ENCODE data around the gene GRID2IP.
A peak's percentile ranks its signal among the peaks of the same experiment; 100 is the strongest.

Gene GRID2IP

DNA sequence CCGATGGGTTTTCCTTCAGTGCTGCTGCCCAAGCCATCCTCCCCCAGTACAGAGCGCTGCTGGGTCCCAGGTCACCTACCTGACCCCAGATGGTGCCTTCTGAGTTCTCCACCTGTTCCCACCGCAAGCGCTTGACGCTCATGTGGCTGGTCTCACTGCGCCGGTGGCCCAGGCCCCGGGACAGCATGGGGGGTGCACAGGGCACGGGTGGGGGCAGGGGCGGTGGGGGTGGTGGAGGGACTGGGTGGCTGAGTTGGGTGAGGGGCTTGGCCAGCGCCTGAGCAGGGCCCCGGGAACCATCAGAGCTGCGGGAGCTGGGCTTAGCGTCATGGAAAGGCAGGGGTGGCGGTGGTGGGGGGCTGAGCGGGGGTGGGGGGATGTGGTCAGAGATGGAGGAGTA lies 43.4 kb downstream of the GRID2IP start:
- H3K9ac ChIP-seq = no peak overlapping the region
- H3K27ac ChIP-seq = no peak overlapping the region
- no peaks in the 10 kb centered on the region for H3K4me1 ChIP-seq (ENCODE audit: low read depth, poor library complexity, severe bottlenecking)
- TF ChIP-seq, protein P1, sequence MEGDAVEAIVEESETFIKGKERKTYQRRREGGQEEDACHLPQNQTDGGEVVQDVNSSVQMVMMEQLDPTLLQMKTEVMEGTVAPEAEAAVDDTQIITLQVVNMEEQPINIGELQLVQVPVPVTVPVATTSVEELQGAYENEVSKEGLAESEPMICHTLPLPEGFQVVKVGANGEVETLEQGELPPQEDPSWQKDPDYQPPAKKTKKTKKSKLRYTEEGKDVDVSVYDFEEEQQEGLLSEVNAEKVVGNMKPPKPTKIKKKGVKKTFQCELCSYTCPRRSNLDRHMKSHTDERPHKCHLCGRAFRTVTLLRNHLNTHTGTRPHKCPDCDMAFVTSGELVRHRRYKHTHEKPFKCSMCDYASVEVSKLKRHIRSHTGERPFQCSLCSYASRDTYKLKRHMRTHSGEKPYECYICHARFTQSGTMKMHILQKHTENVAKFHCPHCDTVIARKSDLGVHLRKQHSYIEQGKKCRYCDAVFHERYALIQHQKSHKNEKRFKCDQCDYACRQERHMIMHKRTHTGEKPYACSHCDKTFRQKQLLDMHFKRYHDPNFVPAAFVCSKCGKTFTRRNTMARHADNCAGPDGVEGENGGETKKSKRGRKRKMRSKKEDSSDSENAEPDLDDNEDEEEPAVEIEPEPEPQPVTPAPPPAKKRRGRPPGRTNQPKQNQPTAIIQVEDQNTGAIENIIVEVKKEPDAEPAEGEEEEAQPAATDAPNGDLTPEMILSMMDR (conservative IDR thresholded peaks at IDR 0.05; ENCODE audit: low read depth, low read length) = no peak
- no peaks in the 10 kb centered on the region for H3K36me3 ChIP-seq (ENCODE audit: insufficient read depth)
- no peaks in the 10 kb centered on the region; the same call in 1 of the 2 replicates for H3K27me3 ChIP-seq (ENCODE audit: insufficient read depth, low read depth)
- no peak overlapping the region for H3K4me2 ChIP-seq
- no peak overlapping the region for H3K4me3 ChIP-seq (IDR thresholded peaks at IDR 0.05; ENCODE audit: insufficient read depth, low read depth, low read length)
- H4K20me1 ChIP-seq (ENCODE audit: insufficient read depth) = no peaks in the 10 kb centered on the region
- H3K79me2 ChIP-seq (ENCODE audit: insufficient read depth, low read depth) = no peaks in the 10 kb centered on the region
- no peak overlapping the region for H2AFZ ChIP-seq (ENCODE audit: low read depth)

DNA sequence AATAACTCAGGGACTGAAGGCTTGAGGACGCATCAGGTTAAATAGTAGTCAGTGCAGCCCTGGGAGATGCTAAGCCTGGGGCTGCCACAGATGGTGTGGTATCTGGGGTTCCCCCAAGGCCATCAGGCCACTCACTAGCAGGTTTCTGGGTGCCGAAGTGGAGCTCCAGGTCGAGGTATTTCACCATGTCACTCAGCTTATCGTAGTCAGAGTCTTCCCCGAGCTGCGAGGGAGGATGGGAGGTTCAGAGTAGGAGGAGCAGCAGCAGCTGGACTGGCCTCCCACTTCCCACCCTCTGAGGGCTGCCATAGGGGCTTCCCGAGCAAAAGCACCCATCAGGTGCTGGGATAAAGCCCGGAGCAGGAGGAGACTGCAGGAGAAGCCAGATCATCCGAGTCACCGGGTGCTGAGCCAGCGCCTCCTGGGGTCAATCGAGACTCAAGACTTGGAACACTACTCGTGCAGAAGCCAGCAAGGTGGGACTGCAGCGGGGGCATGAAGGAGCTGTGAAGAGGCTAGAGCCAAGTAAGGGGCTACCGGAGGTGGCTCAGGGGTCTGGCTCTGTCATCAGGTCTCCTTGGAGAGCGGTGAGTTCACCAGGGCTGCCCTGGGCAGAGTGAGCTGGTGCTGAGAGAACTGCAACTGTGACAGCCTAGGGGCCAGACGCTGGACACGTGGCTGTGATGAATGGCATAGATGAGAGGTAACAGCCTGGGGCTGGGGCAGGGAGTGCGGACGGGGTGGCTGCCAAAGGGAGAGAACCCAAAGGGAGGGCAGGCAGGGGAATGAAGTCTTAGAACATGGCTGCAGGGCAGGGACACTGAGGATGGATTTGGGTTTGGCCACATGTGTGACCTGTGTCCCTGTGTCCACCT lies 45.3 kb downstream of the GRID2IP start:
- Histone ChIP-seq H3K36me3 (ENCODE audit: insufficient read depth) (no peaks in the 10 kb centered on the region), H3K79me2 (ENCODE audit: insufficient read depth, low read depth) (no peaks in the 10 kb centered on the region), H3K4me2 (no peak overlapping the region), H3K27ac (no peak overlapping the region), H3K4me1 (ENCODE audit: low read depth, poor library complexity, severe bottlenecking) (no peaks in the 10 kb centered on the region), H3K4me3 (IDR thresholded peaks at IDR 0.05; ENCODE audit: insufficient read depth, low read depth, low read length) (no peak overlapping the region), H2AFZ (ENCODE audit: low read depth) (no peak overlapping the region), H4K20me1 (ENCODE audit: insufficient read depth) (no peaks in the 10 kb centered on the region), H3K27me3 (ENCODE audit: insufficient read depth, low read depth) (no peaks in the 10 kb centered on the region; the same call in 1 of the 2 replicates), H3K9ac (no peak overlapping the region)
- TF ChIP-seq, protein P1 (conservative IDR thresholded peaks at IDR 0.05; ENCODE audit: low read depth, low read length) = no peak

DNA sequence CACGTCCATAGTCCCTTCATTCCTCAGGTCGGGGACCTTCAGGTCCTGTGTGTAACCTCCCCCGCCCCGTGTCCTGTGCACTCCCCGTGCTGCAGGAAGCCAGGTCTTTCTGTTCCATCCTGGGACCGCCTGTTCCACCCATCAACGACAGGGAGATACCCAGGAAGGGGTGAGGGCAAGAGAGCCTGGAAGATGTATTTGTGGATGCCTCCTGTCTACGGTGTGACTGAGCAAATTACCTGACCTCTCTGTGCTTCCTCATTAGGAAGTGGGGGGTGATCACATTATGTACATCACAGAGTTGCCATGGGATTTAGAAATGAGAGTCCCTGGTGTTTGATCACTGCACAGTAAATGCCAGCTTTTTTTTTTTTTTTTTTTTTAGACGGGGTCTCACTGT lies 46.3 kb downstream of the GRID2IP start:
- Histone ChIP-seq H3K27ac (peak overlapping the region; percentile 34; the same call in 1 of the 2 replicates), H4K20me1 (ENCODE audit: insufficient read depth) (no peaks in the 10 kb centered on the region), H2AFZ (ENCODE audit: low read depth) (peak overlapping the region; percentile 97), H3K79me2 (ENCODE audit: insufficient read depth, low read depth) (no peaks in the 10 kb centered on the region), H3K4me2 (peak overlapping the region; percentile 75; the same call in 1 of the 2 replicates), H3K4me3 (IDR thresholded peaks at IDR 0.05; ENCODE audit: insufficient read depth, low read depth, low read length) (no peak overlapping the region), H3K9ac (peak overlapping the region; percentile 44; the same call in 1 of the 2 replicates), H3K4me1 (ENCODE audit: low read depth, poor library complexity, severe bottlenecking) (no peaks in the 10 kb centered on the region), H3K27me3 (ENCODE audit: insufficient read depth, low read depth) (no peaks in the 10 kb centered on the region; the same call in 1 of the 2 replicates), H3K36me3 (ENCODE audit: insufficient read depth) (no peaks in the 10 kb centered on the region)
- TF ChIP-seq, protein P1 (conservative IDR thresholded peaks at IDR 0.05; ENCODE audit: low read depth, low read length) = no peak

GRCh38 chr7:6502886-6503285 lies 48.4 kb downstream of the GRID2IP start:
- Histone ChIP-seq H3K4me2 (peak overlapping the region; percentile 75; the same call in 1 of the 2 replicates), H3K4me1 (ENCODE audit: low read depth, poor library complexity, severe bottlenecking) (no peaks in the 10 kb centered on the region), H3K79me2 (ENCODE audit: insufficient read depth, low read depth) (no peaks in the 10 kb centered on the region), H4K20me1 (ENCODE audit: insufficient read depth) (no peaks in the 10 kb centered on the region), H2AFZ (ENCODE audit: low read depth) (peak overlapping the region; percentile 97; the same call in 1 of the 2 replicates), H3K36me3 (ENCODE audit: insufficient read depth) (no peaks in the 10 kb centered on the region), H3K4me3 (IDR thresholded peaks at IDR 0.05; ENCODE audit: insufficient read depth, low read depth, low read length) (no peak overlapping the region), H3K27ac (no peak overlapping the region), H3K9ac (no peak overlapping the region), H3K27me3 (ENCODE audit: insufficient read depth, low read depth) (no peaks in the 10 kb centered on the region; the same call in 1 of the 2 replicates)
- TF ChIP-seq, protein P1 (conservative IDR thresholded peaks at IDR 0.05; ENCODE audit: low read depth, low read length) = no peak

All from KMS-11 (cell line).